ENCODE data around the gene HSDL1. TPM values are rescaled to one million over a fixed set of nuclear protein-coding genes. Genes with fewer than 3 reads are reported as not detected.

The HSDL1 gene
- total and polyA plus RNA-seq, 2 donors, result 21.2 to 21.4 TPM

GRCh38 chr16:84085271-84085667 lies 59.7 kb downstream of the HSDL1 start:
- peaks cover 25 to 46% of the 10 kb centered on the region in 2 donors for H3K4me1 ChIP-seq (ENCODE audit: control insufficient read depth in 2 of 2, insufficient read depth in 2 of 2, low read length in 2 of 2)
- 86% methylated on average over 8 of the region's 8 CpGs for WGBS
- H3K27ac ChIP-seq (ENCODE audit: low read depth in 1 of 2, low read length in 1 of 2), result no peak overlapping the region
- DNase-seq (ENCODE audit: low read depth in 6 of 9, low spot score in 9 of 9), result no peak
- no peaks in the 10 kb centered on the region for H3K9me3 ChIP-seq (ENCODE audit: control insufficient read depth in 2 of 2, insufficient read depth in 1 of 2, low read length in 1 of 2)
- no peak overlapping the region for H3K4me3 ChIP-seq (ENCODE audit: low read length in 2 of 2)
- H3K36me3 ChIP-seq (ENCODE audit: control insufficient read depth in 2 of 2, insufficient read depth in 2 of 2, low read length in 1 of 2), result peaks cover 63 to 66% of the 10 kb centered on the region in 2 donors
- H3K27me3 ChIP-seq (ENCODE audit: control insufficient read depth in 2 of 2, insufficient read depth in 1 of 2, low read length in 1 of 2), result no peaks in the 10 kb centered on the region

GRCh38 chr16:84084570-84085270 lies 60.3 kb downstream of the HSDL1 start:
- Histone ChIP-seq H3K36me3 (ENCODE audit: control insufficient read depth in 2 of 2, insufficient read depth in 2 of 2, low read length in 1 of 2) (peaks cover 65 to 67% of the 10 kb centered on the region in 2 donors), H3K4me1 (ENCODE audit: control insufficient read depth in 2 of 2, insufficient read depth in 2 of 2, low read length in 2 of 2) (peaks cover 22 to 40% of the 10 kb centered on the region in 2 donors), H3K27me3 (ENCODE audit: control insufficient read depth in 2 of 2, insufficient read depth in 1 of 2, low read length in 1 of 2) (no peaks in the 10 kb centered on the region), H3K4me3 (ENCODE audit: low read length in 2 of 2) (no peak overlapping the region), H3K27ac (ENCODE audit: low read depth in 1 of 2, low read length in 1 of 2) (no peak overlapping the region), H3K9me3 (ENCODE audit: control insufficient read depth in 2 of 2, insufficient read depth in 1 of 2, low read length in 1 of 2) (no peaks in the 10 kb centered on the region)
- 38% methylated on average over 11 of the region's 11 CpGs for WGBS
- DNase-seq (ENCODE audit: low read depth in 6 of 9, low spot score in 9 of 9), result peak in 7 of 9 donors; percentile 54 to 85 (median 73)

GRCh38 chr16:84082835-84083569 lies 62.0 kb downstream of the HSDL1 start:
- H3K27ac ChIP-seq (ENCODE audit: low read depth in 1 of 2, low read length in 1 of 2), result peak overlapping the region in 1 of 2 donors; percentile 12

GRCh38 chr16:84082110-84082509 lies 62.9 kb downstream of the HSDL1 start:
- Histone ChIP-seq H3K9me3 (ENCODE audit: control insufficient read depth in 2 of 2, insufficient read depth in 1 of 2, low read length in 1 of 2) (no peaks in the 10 kb centered on the region), H3K36me3 (ENCODE audit: control insufficient read depth in 2 of 2, insufficient read depth in 2 of 2, low read length in 1 of 2) (peaks cover 65% of the 10 kb centered on the region in 2 donors), H3K4me1 (ENCODE audit: control insufficient read depth in 2 of 2, insufficient read depth in 2 of 2, low read length in 2 of 2) (peaks cover 2 to 17% of the 10 kb centered on the region in 2 donors), H3K4me3 (ENCODE audit: low read length in 2 of 2) (no peak overlapping the region), H3K27ac (ENCODE audit: low read depth in 1 of 2, low read length in 1 of 2) (no peak overlapping the region), H3K27me3 (ENCODE audit: control insufficient read depth in 2 of 2, insufficient read depth in 1 of 2, low read length in 1 of 2) (no peaks in the 10 kb centered on the region)
- 90% methylated on average over 6 of the region's 6 CpGs for WGBS
- DNase-seq (ENCODE audit: low read depth in 6 of 9, low spot score in 9 of 9), result no peak

More at GRCh38 chr16:84082835-84083569, 62.0 kb downstream of the HSDL1 start:
- H3K36me3 ChIP-seq (ENCODE audit: control insufficient read depth in 2 of 2, insufficient read depth in 2 of 2, low read length in 1 of 2), result peaks cover 70% of the 10 kb centered on the region in 2 donors
- H3K4me3 ChIP-seq (ENCODE audit: low read length in 2 of 2), result no peak overlapping the region
- 96% methylated on average over 11 of the region's 11 CpGs for WGBS
- H3K27me3 ChIP-seq (ENCODE audit: control insufficient read depth in 2 of 2, insufficient read depth in 1 of 2, low read length in 1 of 2), result no peaks in the 10 kb centered on the region
- H3K4me1 ChIP-seq (ENCODE audit: control insufficient read depth in 2 of 2, insufficient read depth in 2 of 2, low read length in 2 of 2), result peaks cover 8 to 24% of the 10 kb centered on the region in 2 donors
- no peak for DNase-seq (ENCODE audit: low read depth in 6 of 9, low spot score in 9 of 9)
- H3K9me3 ChIP-seq (ENCODE audit: control insufficient read depth in 2 of 2, insufficient read depth in 1 of 2, low read length in 1 of 2), result no peaks in the 10 kb centered on the region

GRCh38 chr16:84081446-84081989 lies 63.5 kb downstream of the HSDL1 start:
- WGBS, result 94% methylated on average over 14 of the region's 14 CpGs
- Histone ChIP-seq H3K4me1 (ENCODE audit: control insufficient read depth in 2 of 2, insufficient read depth in 2 of 2, low read length in 2 of 2) (peaks cover 2 to 14% of the 10 kb centered on the region in 2 donors), H3K4me3 (ENCODE audit: low read length in 2 of 2) (no peak overlapping the region), H3K27me3 (ENCODE audit: control insufficient read depth in 2 of 2, insufficient read depth in 1 of 2, low read length in 1 of 2) (no peaks in the 10 kb centered on the region), H3K9me3 (ENCODE audit: control insufficient read depth in 2 of 2, insufficient read depth in 1 of 2, low read length in 1 of 2) (no peaks in the 10 kb centered on the region), H3K36me3 (ENCODE audit: control insufficient read depth in 2 of 2, insufficient read depth in 2 of 2, low read length in 1 of 2) (peaks cover 59 to 60% of the 10 kb centered on the region in 2 donors), H3K27ac (ENCODE audit: low read depth in 1 of 2, low read length in 1 of 2) (no peak overlapping the region)
- no peak for DNase-seq (ENCODE audit: low read depth in 6 of 9, low spot score in 9 of 9)

- no peaks in the 10 kb centered on the region for H3K9me3 ChIP-seq (ENCODE audit: control insufficient read depth in 2 of 2, insufficient read depth in 1 of 2, low read length in 1 of 2)
- peaks cover 52 to 53% of the 10 kb centered on the region in 2 donors for H3K36me3 ChIP-seq (ENCODE audit: control insufficient read depth in 2 of 2, insufficient read depth in 2 of 2, low read length in 1 of 2)
- H3K4me1 ChIP-seq (ENCODE audit: control insufficient read depth in 2 of 2, insufficient read depth in 2 of 2, low read length in 2 of 2), result peaks cover 0 to 8% of the 10 kb centered on the region in 2 donors
- H3K4me3 ChIP-seq (ENCODE audit: low read length in 2 of 2), result no peak overlapping the region
- DNase-seq (ENCODE audit: low read depth in 6 of 9, low spot score in 9 of 9), result no peak
- no peak overlapping the region for H3K27ac ChIP-seq (ENCODE audit: low read depth in 1 of 2, low read length in 1 of 2)
- no peaks in the 10 kb centered on the region for H3K27me3 ChIP-seq (ENCODE audit: control insufficient read depth in 2 of 2, insufficient read depth in 1 of 2, low read length in 1 of 2)
- WGBS, result 94% methylated on average over 6 of the region's 6 CpGs
These were observed 64.2 kb downstream of the HSDL1 start for GRCh38 chr16:84080813-84081212.

GRCh38 chr16:84080378-84080777 lies 64.6 kb downstream of the HSDL1 start:
- DNase-seq (ENCODE audit: low read depth in 6 of 9, low spot score in 9 of 9), result no peak
- Histone ChIP-seq H3K27me3 (ENCODE audit: control insufficient read depth in 2 of 2, insufficient read depth in 1 of 2, low read length in 1 of 2) (no peaks in the 10 kb centered on the region), H3K9me3 (ENCODE audit: control insufficient read depth in 2 of 2, insufficient read depth in 1 of 2, low read length in 1 of 2) (no peaks in the 10 kb centered on the region), H3K4me1 (ENCODE audit: control insufficient read depth in 2 of 2, insufficient read depth in 2 of 2, low read length in 2 of 2) (peaks cover 0 to 8% of the 10 kb centered on the region in 2 donors), H3K36me3 (ENCODE audit: control insufficient read depth in 2 of 2, insufficient read depth in 2 of 2, low read length in 1 of 2) (peaks cover 52 to 55% of the 10 kb centered on the region in 2 donors), H3K4me3 (ENCODE audit: low read length in 2 of 2) (no peak overlapping the region), H3K27ac (ENCODE audit: low read depth in 1 of 2, low read length in 1 of 2) (no peak overlapping the region)
- WGBS, result 94% methylated on average over 8 of the region's 8 CpGs

GRCh38 chr16:84079664-84080063 lies 65.3 kb downstream of the HSDL1 start:
- H3K36me3 ChIP-seq (ENCODE audit: control insufficient read depth in 2 of 2, insufficient read depth in 2 of 2, low read length in 1 of 2), result peaks cover 58 to 62% of the 10 kb centered on the region in 2 donors
- WGBS, result over 99% methylated on average over 6 of the region's 6 CpGs
- H3K27ac ChIP-seq (ENCODE audit: low read depth in 1 of 2, low read length in 1 of 2), result no peak overlapping the region

GRCh38 chr16:84075376-84075775 lies 69.6 kb downstream of the HSDL1 start:
- Histone ChIP-seq H3K9me3 (ENCODE audit: control insufficient read depth in 2 of 2, insufficient read depth in 1 of 2, low read length in 1 of 2) (no peaks in the 10 kb centered on the region), H3K36me3 (ENCODE audit: control insufficient read depth in 2 of 2, insufficient read depth in 2 of 2, low read length in 1 of 2) (peaks cover 52 to 59% of the 10 kb centered on the region in 2 donors), H3K4me3 (ENCODE audit: low read length in 2 of 2) (no peak overlapping the region), H3K4me1 (ENCODE audit: control insufficient read depth in 2 of 2, insufficient read depth in 2 of 2, low read length in 2 of 2) (no peaks in the 10 kb centered on the region), H3K27me3 (ENCODE audit: control insufficient read depth in 2 of 2, insufficient read depth in 1 of 2, low read length in 1 of 2) (no peaks in the 10 kb centered on the region), H3K27ac (ENCODE audit: low read depth in 1 of 2, low read length in 1 of 2) (no peak overlapping the region)
- no peak for DNase-seq (ENCODE audit: low read depth in 6 of 9, low spot score in 9 of 9)
- WGBS, result 97% methylated on average over 11 of the region's 11 CpGs

More at GRCh38 chr16:84079664-84080063, 65.3 kb downstream of the HSDL1 start:
- no peak overlapping the region for H3K4me3 ChIP-seq (ENCODE audit: low read length in 2 of 2)
- peaks cover 0 to 1% of the 10 kb centered on the region in 2 donors for H3K4me1 ChIP-seq (ENCODE audit: control insufficient read depth in 2 of 2, insufficient read depth in 2 of 2, low read length in 2 of 2)
- DNase-seq (ENCODE audit: low read depth in 6 of 9, low spot score in 9 of 9), result no peak
- no peaks in the 10 kb centered on the region for H3K9me3 ChIP-seq (ENCODE audit: control insufficient read depth in 2 of 2, insufficient read depth in 1 of 2, low read length in 1 of 2)
- no peaks in the 10 kb centered on the region for H3K27me3 ChIP-seq (ENCODE audit: control insufficient read depth in 2 of 2, insufficient read depth in 1 of 2, low read length in 1 of 2)

Measured in thymus (tissue), 11 donors.